ENCODE measurements around the gene PODNL1. TPM values are rescaled to one million over a fixed set of nuclear protein-coding genes. Genes with fewer than 3 reads are reported as not detected.

Gene PODNL1
- total RNA-seq, 1 donor from 2014 or later, result 7.9 TPM

DNA sequence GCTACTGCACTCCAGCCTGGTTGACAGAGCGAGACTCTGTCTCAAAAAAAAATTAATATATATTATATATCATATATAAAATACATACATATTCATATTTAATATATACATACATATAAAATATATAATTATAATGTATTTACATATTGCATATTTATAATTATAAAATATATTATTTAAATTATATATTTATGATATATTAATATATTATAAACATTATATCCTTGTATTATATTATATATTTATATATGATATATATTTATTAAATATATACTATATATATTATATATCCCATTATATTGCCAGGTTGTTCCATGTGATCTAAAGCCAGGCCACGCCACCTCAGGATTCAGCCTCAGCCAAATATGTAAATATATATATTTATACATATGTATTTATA lies 42.0 kb downstream of the PODNL1 start:
- no peak for DNase-seq (ENCODE audit: low spot score)

DNA sequence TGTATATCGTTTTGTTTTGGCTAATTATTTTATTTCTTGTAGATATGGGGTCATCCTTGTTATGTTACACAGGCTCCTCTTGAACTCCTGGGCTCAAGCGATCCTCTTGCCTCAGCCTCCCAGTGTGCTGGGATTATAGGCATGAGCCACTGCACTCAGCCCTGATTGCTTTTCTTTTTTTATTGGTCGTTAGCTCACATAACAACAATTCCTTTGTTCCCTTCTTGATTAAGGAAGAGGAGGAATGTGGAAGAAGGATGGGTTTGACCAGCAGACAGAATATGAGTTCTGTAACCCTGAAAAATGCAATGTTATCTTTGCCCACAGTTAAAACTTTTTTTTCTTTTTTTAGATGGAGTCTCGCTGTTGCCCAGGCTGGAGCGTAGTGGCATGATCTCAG lies 43.7 kb downstream of the PODNL1 start:
- no peak for DNase-seq (ENCODE audit: low spot score)

DNA sequence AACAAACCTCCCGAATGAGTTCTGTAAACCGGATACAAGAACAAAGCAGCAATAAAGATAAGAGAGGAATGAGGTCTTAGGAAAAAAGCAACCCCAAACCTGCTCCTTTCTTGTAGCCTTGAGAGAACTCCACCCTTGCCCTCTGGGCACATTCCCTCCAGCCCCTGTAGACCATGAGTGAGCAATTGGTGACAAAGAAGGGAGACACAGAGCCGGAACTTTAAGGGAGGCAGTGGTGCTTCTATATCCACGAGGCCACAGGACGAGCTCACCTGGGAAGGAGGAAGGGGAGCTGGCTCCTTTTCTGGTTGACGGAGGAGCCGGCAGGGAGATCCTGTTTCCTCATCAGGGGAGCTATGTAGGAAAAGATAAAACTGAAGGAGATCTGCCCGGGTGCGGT lies 45.3 kb downstream of the PODNL1 start:
- DNase-seq (ENCODE audit: low spot score), result no peak

GRCh38 chr19:13890136-13890535 lies 48.1 kb downstream of the PODNL1 start:
- no peak for DNase-seq (ENCODE audit: low spot score)

GRCh38 chr19:13888281-13888680 lies 49.9 kb downstream of the PODNL1 start:
- DNase-seq (ENCODE audit: low spot score), result no peak

DNA sequence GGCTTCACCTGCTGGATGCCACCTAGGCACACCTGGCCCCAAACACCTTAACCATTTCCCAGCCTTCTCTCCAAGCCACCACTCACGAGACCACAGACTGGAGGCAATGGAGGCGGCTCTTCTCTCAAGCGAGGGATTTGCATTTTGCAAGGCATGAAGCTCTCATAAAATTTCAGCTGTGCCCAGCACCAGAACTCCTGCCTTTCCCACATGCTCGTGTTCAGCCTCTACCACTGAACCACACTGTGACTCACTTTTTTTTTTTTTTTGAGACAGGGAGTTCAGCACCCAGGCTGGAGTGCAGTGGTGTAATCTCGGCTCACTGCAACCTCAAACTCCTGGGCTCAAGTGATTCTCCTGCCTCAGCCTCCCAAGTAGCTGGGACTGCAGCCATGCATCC lies 50.7 kb downstream of the PODNL1 start:
- DNase-seq (ENCODE audit: low spot score), result no peak

DNA sequence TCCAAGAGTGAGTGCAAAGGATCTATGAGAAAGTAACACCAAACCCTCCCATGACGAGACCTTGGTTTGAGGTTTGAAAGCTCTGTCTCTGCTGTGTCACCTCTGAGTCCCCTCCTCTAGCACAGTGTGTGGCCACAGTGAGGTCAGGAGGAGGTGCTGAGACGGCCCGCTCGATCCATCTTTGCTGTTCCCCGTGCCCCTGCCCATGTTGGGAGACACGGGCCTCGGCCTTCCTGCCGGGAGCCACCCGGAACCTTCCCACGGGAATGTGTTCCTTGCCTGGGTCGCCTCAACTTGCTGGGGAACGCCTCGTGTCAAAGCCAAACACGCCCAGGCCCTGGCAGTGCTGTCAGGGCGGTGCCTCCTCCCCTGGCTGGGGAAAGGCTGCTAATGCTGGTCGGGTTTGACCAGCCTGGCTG lies 51.2 kb downstream of the PODNL1 start:
- DNase-seq (ENCODE audit: low spot score), result no peak

DNA sequence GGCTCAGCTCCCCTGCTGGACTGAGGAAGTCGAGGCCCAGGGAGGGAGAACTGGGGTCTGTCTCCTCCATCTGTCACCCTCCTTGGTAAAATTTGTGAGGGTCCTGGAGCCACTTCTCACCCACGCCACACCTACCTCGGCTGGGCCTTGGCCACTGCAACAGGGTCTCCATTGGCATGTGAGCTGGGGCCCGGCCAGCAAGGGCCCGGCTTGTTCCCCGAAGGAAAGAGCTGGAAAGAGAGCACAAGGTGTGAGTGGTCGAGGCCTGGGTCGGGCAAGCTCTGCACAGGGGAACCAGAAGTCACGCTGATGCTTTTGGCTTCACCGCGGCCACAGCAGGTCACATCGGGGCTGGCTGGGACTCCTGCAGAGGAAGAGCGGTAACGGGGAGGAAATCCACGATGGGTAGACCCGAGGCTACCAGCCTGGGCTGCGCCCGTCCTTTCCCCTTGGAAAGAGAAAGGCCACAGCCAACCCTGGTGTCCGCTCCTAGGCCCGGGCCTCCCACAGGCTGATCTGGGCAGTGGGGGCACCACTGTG lies 52.3 kb downstream of the PODNL1 start:
- DNase-seq (ENCODE audit: low spot score), result no peak

DNA sequence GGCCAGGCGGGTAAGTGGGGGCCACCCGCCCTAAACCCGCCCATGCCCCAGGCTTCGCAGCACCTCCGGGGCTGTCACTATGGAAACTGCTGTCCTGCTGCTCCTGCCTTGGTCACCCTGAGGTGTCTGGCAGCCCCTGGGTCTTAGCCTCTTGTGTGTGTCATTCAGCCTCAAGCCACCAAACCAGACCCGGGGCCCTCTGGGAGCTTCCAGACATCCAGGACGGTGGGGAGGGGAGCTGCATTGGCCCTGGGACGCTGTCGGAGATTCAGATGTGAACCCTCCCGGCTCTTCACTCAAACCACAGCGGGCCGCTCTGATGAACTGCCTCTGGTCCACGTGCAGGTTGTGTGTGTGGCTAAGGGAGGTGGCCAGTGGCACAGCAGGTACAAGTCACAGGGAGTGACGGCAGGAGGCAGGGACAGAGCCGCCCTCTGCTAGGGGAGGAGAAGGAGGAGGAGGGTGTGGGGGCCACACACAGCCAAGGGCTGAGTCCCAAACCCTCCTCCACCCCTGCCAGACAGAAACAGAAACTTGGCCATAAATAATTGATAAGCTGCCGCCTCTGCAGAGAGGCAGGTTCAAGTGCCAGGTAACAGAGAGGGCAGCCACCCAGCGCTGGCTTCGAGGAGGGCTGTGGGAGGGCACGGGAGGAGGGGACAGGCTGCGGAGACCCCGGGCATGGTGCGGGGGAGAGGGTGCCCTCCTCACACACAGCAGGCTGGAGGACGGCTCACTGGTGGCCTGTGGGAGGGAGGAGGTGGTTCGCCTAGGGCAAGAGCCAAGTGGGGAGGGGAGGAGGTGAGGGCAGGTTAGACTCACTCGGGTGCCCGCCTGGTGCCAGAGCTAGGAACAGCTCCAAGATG lies 53.3 kb downstream of the PODNL1 start:
- no peak for DNase-seq (ENCODE audit: low spot score)

- no peak for DNase-seq (ENCODE audit: low spot score)
These were observed 54.6 kb downstream of the PODNL1 start for GRCh38 chr19:13883516-13884064.

DNA sequence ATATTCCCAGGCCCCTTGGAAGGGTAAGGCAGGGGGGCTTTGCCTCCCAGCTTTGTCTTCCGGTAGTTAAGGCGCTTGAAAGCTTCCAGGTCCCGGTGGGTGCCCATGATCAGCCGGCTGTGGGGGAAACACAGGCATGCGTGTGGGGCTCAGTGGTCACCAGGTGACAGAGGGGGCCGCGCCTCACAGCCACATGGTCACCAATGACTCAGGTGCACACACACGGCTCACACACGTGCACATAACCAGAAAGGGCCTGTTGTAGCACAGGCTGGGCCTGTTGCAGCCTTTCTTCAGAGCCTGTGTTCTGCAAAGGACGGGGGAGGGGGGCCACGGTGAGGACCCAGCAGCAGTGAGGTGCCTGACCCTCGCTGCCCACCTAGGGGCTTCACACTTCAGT lies 55.4 kb downstream of the PODNL1 start:
- no peak for DNase-seq (ENCODE audit: low spot score)

- DNase-seq (ENCODE audit: low spot score), result no peak
These were observed 55.8 kb downstream of the PODNL1 start for GRCh38 chr19:13882419-13882795.

GRCh38 chr19:13881692-13882418 lies 56.4 kb downstream of the PODNL1 start:
- DNase-seq (ENCODE audit: low spot score), result no peak

DNA sequence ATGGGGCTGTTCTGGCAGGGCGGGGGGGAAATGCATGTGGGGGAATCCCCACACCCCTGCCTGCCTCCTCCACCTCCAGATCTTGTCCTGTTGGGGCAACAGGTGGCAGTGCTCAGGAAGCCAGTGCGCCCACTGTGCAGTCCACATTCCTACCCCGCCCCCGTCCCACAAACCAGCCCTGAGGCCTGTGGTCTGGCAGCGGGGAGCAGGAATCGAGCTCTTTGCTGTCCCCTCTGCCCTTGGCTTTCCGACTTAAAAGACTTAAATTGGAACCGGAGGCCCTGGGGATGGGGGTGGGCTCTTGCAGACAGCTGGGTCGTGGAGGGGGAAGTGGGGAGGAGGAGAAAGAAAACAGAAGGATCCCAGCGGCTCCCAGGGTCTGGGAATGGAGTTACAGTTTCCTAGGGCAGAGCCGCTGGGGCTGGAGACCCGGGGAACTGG lies 56.9 kb downstream of the PODNL1 start:
- no peak for DNase-seq (ENCODE audit: low spot score)

Other genes starting within 250 kb of the PODNL1 start
- gene MRI1, start 173.9 kb downstream of the PODNL1 start, total RNA-seq, result 50.7 TPM
- gene C19orf53, start 164.0 kb downstream of the PODNL1 start, total RNA-seq, result 78.2 TPM
- gene ZSWIM4, start 143.0 kb downstream of the PODNL1 start, total RNA-seq, result 8.1 TPM
- not detected for gene NANOS3, start 61.3 kb downstream of the PODNL1 start, total RNA-seq
- gene BRME1, start 32.3 kb downstream of the PODNL1 start, total RNA-seq, result 3.3 TPM
- gene CC2D1A, start 32.2 kb downstream of the PODNL1 start, total RNA-seq, result 57.2 TPM
- 30.0 TPM for gene DCAF15, start 14.1 kb upstream of the PODNL1 start, total RNA-seq
- 16.4 TPM for gene RFX1, start 67.9 kb upstream of the PODNL1 start, total RNA-seq
- gene RLN3, start 89.7 kb upstream of the PODNL1 start, total RNA-seq, result not detected
- gene IL27RA, start 93.3 kb upstream of the PODNL1 start, total RNA-seq, result 5.1 TPM
- 24.1 TPM for gene PALM3, start 123.7 kb upstream of the PODNL1 start, total RNA-seq
- 4.3 TPM for gene MISP3, start 134.4 kb upstream of the PODNL1 start, total RNA-seq
- not detected for gene C19orf67, start 147.4 kb upstream of the PODNL1 start, total RNA-seq
- 24.3 TPM for gene SAMD1, start 152.3 kb upstream of the PODNL1 start, total RNA-seq
- gene PRKACA, start 179.3 kb upstream of the PODNL1 start, total RNA-seq, result 89.3 TPM
- 1.5 TPM for gene ASF1B, start 198.2 kb upstream of the PODNL1 start, total RNA-seq